Activated effector memory CD4-positive, alpha-beta T cell treated with anti-CD3 and anti-CD28 coated beads, Interleukin-2, amount 50 U/mL, for 16 hours (primary cell): ENCODE data around the gene FIG4.
"Not testable (repeated sequence)": the region's sequence is repeated elsewhere in the genome, so short reads cannot be mapped to it uniquely, and the experiment has no call there.

Experiments
- DNase-seq: peaks from one replicate; pipeline ENCODE4 v3.0.0-alpha.2; 2020

The FIG4 gene

DNA sequence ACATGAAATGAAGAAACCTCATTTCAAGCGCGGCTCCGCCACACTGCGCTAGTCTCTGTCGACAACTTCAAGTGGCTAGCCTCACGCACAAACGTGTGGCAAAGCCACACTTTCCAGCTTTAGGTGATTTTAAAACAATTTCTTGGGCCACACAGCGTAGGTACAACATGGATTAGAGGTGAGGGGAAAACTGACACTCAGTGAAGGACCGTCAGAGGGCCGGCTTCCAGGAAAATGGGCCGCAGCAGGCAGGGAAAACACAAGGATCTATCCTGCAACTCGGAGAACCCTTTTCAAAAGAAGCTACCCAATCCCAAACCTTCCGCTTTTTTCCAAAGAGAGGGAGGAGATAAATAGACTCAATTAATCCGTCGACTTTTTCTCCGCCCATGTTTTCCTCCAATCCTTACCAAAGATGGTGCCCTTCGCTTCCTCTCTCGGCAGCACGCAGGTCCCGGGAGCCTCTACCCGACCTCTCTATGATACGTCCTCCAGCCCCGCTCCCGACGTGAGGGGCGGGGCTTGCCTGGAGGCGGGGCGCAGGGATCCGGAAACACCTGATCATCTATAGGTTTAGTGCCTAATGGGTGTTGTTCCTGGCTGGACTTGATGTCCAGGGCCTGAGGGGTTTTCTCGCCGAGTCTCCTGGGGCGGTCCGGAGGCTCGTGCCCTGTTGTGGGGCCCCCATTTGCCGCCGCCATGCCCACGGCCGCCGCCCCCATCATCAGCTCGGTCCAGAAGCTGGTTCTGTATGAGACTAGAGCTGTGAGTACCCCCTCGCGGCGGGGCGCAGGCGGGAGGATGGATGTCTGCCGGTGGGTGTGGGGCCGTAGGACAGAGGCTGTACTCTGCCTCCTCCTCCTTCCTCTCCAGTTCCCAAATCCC, at the start of gene FIG4, which contains the start of gene AK9:
Gene FIG4, plus strand, starts transcription at position 560 of the 885 bp plus-strand sequence. Its CDS starts 140 bp downstream, at position 700.
Gene AK9, minus strand, starts transcription at position 466 of the 885 bp plus-strand sequence. CDS start 15,457 bp downstream, outside the sequence.
- DNase-seq, result peak; percentile 96

- DNase-seq, result no peak
These were observed 47.0 kb upstream of the FIG4 start for GRCh38 chr6:109644131-109644530.

DNA sequence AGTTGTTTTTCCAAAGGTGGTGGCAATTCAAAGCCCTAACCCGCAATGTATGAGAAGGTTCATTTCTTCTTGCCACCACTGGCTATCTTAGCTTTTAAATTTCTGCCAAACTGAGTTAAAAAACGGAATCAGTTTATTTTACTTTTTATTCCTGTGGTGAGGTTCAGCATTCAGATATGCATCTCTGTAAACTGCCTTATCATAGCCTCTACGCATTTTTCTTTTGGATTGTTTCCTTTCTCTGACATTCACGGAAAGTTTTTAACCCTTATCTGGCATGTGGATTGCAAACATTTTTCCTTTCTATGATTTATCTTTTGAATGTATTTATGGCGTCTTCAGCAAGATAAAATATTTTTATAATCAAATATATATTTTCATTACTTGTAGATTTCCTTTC, 37.8 kb upstream of the FIG4 start:
- DNase-seq, result no peak

GRCh38 chr6:109655761-109656262, 35.3 kb upstream of the FIG4 start:
- DNase-seq, result no peak

DNA sequence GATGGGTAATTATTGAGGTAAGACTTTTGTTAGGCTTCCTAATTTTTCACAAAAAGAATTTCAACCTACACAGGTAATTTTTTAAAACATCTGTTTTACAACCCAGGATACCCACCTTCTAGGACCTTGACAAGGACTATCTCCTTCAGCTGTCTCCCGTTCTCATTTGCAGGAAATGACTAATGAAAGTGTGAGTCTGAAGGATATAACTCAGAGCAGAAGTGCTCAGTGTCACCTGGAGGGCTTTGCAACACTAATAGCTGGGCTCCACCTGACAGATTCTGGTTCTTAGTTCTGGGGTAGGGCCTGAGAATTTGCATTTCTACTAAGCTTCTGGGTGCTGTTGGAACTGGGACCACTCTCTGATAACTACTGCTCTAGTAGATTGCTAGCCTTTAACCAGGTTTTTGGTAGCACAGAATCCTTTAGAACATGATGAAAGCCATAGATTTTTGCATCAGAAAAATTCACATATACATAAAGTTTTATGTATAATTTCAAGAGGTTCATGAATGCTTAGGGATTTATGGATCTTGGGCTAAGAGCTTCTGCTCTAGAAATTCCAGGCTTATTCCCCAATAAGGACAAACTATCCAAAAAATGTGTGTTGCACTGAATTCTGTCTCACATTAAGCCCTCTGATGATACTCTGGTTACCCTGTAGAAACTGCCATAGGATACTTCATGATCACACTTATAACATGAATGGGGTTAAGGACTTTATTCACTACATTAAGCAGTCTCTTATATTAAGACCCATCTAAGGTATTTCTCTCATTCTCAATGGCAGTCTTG, 30.4 kb upstream of the FIG4 start:
- no peak for DNase-seq

GRCh38 chr6:109662192-109662591, 28.9 kb upstream of the FIG4 start:
- no peak for DNase-seq

DNA sequence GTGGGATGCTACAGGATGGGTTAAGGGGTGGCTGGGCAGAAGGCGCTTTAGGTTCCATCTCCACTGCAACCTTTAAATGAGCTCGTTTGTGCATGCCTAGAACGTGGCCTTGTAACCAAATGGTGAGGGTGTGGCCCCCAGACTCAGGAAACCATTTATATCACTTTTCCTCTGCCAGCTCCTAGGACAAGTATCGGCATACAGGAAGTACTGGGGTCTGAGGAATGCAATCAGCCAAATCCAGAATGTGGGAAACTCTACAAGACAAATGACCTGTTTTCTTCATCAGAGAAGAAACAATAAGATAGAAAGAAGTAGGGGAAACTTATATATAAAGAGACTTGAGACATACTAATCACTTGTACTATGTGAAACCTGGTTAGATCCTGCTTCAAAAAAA, 21.3 kb upstream of the FIG4 start:
- DNase-seq, result no peak

DNA sequence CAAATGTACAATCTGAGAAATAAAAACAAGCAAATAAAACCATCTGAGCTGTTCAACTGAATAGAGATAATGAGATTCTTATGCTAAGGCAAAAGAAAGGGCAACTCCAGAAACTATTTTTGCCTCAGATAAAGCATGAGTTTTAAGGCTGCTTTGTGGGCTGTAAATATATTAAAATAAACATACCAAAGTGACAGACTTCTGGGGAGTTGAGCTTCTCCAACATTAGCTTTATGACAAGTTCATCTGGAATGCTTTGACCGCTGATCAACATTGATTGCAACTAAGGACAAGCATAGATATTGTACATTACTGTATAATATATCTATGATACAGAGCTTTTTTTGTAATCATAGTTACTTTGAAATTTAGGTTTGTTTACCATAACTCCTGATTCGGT, 19.4 kb upstream of the FIG4 start:
- DNase-seq, result no peak

GRCh38 chr6:109672175-109672574, 18.9 kb upstream of the FIG4 start:
- DNase-seq, result no peak

- DNase-seq, result no peak
These were observed 18.3 kb upstream of the FIG4 start for GRCh38 chr6:109672839-109673238.

DNA sequence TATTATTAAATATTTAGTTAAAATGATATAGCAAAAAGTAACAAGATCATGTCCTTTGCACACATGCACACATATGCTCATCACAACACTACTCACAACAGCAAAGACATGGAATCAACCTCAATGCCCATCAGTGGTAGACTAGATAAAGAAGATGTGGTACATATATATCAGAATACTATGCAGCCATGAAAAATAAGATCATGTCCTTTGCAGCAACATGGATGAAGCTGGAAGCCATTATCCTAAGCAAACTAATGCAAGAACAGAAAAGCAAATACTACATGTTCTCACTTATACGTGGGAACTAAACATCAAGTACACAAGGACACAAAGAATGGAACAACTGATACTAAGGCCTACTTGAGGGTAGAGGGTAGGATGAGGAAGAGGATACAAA, 14.4 kb upstream of the FIG4 start:
- DNase-seq, result no peak

- DNase-seq, result no peak
These were observed 12.9 kb upstream of the FIG4 start for GRCh38 chr6:109678240-109678639.

DNA sequence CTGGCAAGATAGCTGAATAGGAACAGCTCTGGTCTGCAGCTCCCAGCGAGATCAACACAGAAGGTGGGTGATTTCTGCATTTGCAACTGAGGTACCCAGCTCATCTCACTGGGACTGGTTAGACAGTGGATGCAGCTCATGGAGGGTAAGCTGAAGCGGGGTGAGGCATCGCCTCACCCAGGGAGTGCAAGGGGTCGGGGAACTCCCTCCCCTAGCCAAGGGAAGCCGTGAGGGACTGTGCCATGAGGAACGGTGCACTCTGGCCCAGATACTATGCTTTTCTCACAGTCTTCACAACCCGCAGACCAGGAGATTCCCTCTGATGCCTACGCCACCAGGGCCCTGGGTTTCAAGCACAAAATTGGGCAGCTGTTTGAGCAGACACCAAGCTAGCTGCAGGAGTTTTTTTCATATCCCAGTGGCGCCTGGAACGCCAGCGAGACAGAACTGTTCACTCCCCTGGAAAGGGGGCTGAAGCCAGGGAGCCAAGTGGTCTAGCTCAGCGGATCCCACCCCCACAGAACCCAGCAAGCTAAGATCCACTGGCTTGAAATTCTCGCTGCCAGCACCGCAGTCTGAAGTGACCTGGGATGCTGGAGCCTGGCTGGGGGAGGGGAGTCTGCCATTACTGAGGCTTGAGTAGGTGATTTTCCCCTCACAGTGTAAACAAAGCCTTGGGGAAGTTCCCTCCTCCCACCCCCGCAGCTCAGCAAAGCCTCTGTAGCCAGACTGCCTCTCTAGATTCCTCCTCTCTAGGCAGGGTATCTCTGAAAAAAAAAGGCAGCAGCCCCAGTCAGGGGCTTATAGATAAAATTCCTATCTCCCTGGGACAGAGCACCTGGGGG, 12.2 kb upstream of the FIG4 start:
- DNase-seq, result not testable (repeated sequence)

GRCh38 chr6:109686566-109687265, 4.4 kb upstream of the FIG4 start:
- DNase-seq, result no peak

- no peak for DNase-seq
These were observed 3.8 kb upstream of the FIG4 start for GRCh38 chr6:109687271-109687761.

GRCh38 chr6:109690373-109690736, 741 bp upstream of the FIG4 start:
- peak; percentile 88 for DNase-seq

- no peak for DNase-seq
These were observed 2.0 kb downstream of the FIG4 start for GRCh38 chr6:109693111-109693510.

DNA sequence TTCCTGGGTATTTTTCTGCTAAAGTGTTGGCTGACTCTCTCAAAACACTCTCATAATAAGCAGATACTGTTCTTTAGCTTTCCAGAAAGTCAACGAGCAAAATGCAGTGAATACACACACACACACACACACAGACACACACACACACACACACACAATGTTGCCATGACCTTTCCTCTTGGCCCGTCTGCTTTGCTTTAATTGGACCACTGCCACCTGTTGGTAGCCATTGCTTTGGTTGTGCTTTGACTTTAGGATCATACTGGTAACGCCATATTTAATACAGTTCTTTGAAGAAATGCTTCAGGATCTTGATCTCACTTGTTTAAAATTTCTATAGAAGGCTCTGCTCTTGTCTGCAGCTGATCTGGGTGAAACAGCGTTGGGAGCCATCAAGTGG, 4.4 kb downstream of the FIG4 start:
- no peak for DNase-seq

DNA sequence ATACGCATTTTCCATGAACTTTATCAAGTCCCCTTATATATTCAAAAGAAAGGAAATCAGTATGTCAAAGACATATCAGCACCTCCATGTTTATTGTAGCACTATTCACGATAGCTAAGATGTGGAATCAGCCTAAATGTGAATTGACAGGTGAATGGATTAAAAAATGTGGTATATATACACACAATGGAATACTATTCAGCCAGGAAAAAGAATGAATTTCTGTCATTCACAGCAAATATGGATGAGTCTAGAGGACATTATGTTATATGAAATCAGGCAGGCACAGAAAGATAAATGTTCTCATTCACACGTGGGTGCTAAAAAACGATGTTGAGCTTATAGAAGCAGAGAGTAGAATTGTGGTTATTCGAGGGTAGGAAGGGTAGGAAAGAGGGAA, 5.3 kb downstream of the FIG4 start:
- no peak for DNase-seq

GRCh38 chr6:109701221-109701620, 10.1 kb downstream of the FIG4 start:
- DNase-seq, result no peak

GRCh38 chr6:109701774-109702173, 10.7 kb downstream of the FIG4 start:
- no peak for DNase-seq

DNA sequence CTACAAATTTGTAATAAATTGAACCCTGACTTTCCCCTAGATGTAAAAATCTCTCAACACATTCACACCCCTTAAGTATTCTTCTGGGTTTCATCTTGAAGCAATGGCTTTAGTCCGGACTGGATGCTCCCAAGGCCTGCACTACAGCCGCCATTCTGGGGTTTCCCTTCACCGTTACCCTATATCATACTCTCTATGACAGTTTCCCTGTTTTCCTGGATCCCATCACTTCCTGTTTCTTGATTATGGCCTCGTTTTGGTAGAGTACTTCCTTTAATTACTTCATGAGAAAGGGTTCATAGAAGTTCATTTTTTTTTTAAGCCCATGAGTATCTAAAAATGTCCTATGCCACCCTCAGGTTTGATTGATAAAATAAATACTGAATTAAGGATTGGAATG, 11.7 kb downstream of the FIG4 start:
- no peak for DNase-seq
